WTC11 (cell line): ENCODE results near the gene MBOAT2. TPM values are rescaled to one million over a fixed set of nuclear protein-coding genes. Genes with fewer than 3 reads are reported as not detected.

Experiments used
- ATAC-seq: fragments of 200-7000 bp; cut with Tn5 transposase; 2 replicates; pipeline ENCODE4 v1.10.0; 2021; ENCODE audit warnings: mild to moderate bottlenecking, moderate library complexity
- CTCF ChIA-PET: fragments of 300-600 bp; sonication (Branson Sonifier 250); formaldehyde crosslinking; loops from one replicate; lab custom pipeline; 2021; ENCODE audit warnings: antibody characterized with exemption; lab: Charles Lee
- POLR2A ChIA-PET: fragments of 350-600 bp; sonication (Branson Sonifier 250); formaldehyde crosslinking; loops from one replicate; lab custom pipeline; 2021; ENCODE audit warnings: antibody characterized with exemption; lab: Charles Lee
- DNase-seq: peaks from one replicate; pipeline ENCODE4 v3.0.0; 2021; ENCODE audit warnings: low spot score
- H3K27ac Mint-ChIP-seq: 2 replicates; pipeline ENCODE4 v1.8.0; 2021; ENCODE audit warnings: mixed read lengths
- H3K27me3 Mint-ChIP-seq: 2 replicates; pipeline ENCODE4 v1.8.0; 2021; ENCODE audit warnings: low read depth, mild to moderate bottlenecking, moderate library complexity, mixed read lengths
- H3K36me3 Mint-ChIP-seq: 2 replicates; pipeline ENCODE4 v1.8.0; 2021; ENCODE audit warnings: mixed read lengths
- H3K4me1 Mint-ChIP-seq: 2 replicates; pipeline ENCODE4 v1.8.0; 2022; ENCODE audit warnings: mixed read lengths
- H3K4me3 Mint-ChIP-seq: 2 replicates; pipeline ENCODE4 v1.8.0; 2021; ENCODE audit warnings: mild to moderate bottlenecking, moderate library complexity, mixed read lengths
- H3K9me3 Mint-ChIP-seq: 2 replicates; pipeline ENCODE4 v1.8.0; 2021; ENCODE audit warnings: mixed read lengths
- ESRRA ChIP-seq: sonication (generic); formaldehyde crosslinking; IDR thresholded peaks from 2 replicates; pipeline ENCODE4 v1.8.1; 2022; ENCODE audit warnings: mild to moderate bottlenecking, missing genetic modification reagents, borderline replicate concordance
- FOXJ3 ChIP-seq: sonication (generic); formaldehyde crosslinking; IDR thresholded peaks from 2 replicates; pipeline ENCODE4 v1.9.0; 2021; ENCODE audit warnings: missing genetic modification reagents, mild to moderate bottlenecking, borderline replicate concordance
- FOXP1 ChIP-seq: sonication (generic); formaldehyde crosslinking; IDR thresholded peaks from 2 replicates; pipeline ENCODE4 v1.8.0; 2022; ENCODE audit warnings: missing genetic modification reagents, mild to moderate bottlenecking, moderate library complexity, borderline replicate concordance
- GTF2I ChIP-seq: fragments of 250-450 bp; sonication (Bioruptor Pico); conservative IDR thresholded peaks from 2 replicates; pipeline ENCODE4 v1.4.0; 2021; ENCODE audit warnings: mild to moderate bottlenecking
- IRF2 ChIP-seq: sonication (generic); formaldehyde crosslinking; IDR thresholded peaks from 2 replicates; pipeline ENCODE4 v1.8.0; 2022; ENCODE audit warnings: low read depth, missing genetic modification reagents, borderline replicate concordance
- KAT7 ChIP-seq: sonication (generic); formaldehyde crosslinking; IDR thresholded peaks from 2 replicates; pipeline ENCODE4 v1.8.1; 2023; ENCODE audit warnings: missing genetic modification reagents, mild to moderate bottlenecking, borderline replicate concordance
- SMAD3 ChIP-seq: sonication (generic); formaldehyde crosslinking; IDR thresholded peaks from 2 replicates; pipeline ENCODE4 v1.8.0; 2022; ENCODE audit warnings: missing genetic modification reagents, mild to moderate bottlenecking, borderline replicate concordance
- SOX15 ChIP-seq: fragments of 250-450 bp; sonication (Bioruptor Pico); IDR thresholded peaks from 2 replicates; pipeline ENCODE4 v1.9.0; 2021; ENCODE audit warnings: mild to moderate bottlenecking
- TP53 ChIP-seq: sonication (generic); formaldehyde crosslinking; IDR thresholded peaks from 2 replicates; pipeline ENCODE4 v1.8.1; 2023; ENCODE audit warnings: mild to moderate bottlenecking, missing genetic modification reagents
- ZNF219 ChIP-seq: sonication (generic); formaldehyde crosslinking; IDR thresholded peaks from 2 replicates; pipeline ENCODE4 v1.8.0; 2023; ENCODE audit warnings: missing genetic modification reagents, mild to moderate bottlenecking, borderline replicate concordance
- ZNF396 ChIP-seq: fragments of 250-450 bp; sonication (Bioruptor Pico); IDR thresholded peaks from 2 replicates; pipeline ENCODE4 v1.8.0; 2021; ENCODE audit warnings: mild to moderate bottlenecking, moderate library complexity, borderline replicate concordance
- total RNA-seq: library from RNA; stranded (reverse); gene quantifications from 3 replicates; pipeline ENCODE4 v1.2.3, GENCODE V29; 2021
- TF ChIP-seq, protein P1 (sequence below): sonication (generic); formaldehyde crosslinking; IDR thresholded peaks from 2 replicates; pipeline ENCODE4 v1.8.0; 2023; ENCODE audit warnings: mild to moderate bottlenecking, missing genetic modification reagents
- TF ChIP-seq, protein P2 (sequence below): sonication (generic); formaldehyde crosslinking; conservative IDR thresholded peaks from 2 replicates; pipeline ENCODE4 v1.8.1; 2022; ENCODE audit warnings: mild to moderate bottlenecking, missing genetic modification reagents
- TF ChIP-seq, protein P3 (sequence below): sonication (generic); formaldehyde crosslinking; IDR thresholded peaks from 2 replicates; pipeline ENCODE4 v1.8.1; 2023; ENCODE audit warnings: mild to moderate bottlenecking, missing genetic modification reagents
- TF ChIP-seq, protein P4 (sequence below): sonication (generic); formaldehyde crosslinking; IDR thresholded peaks from 2 replicates; pipeline ENCODE4 v1.8.1; 2023; ENCODE audit warnings: mild to moderate bottlenecking, missing genetic modification reagents, moderate library complexity
- TF ChIP-seq, protein P5 (sequence below): sonication (generic); formaldehyde crosslinking; IDR thresholded peaks from 2 replicates; pipeline ENCODE4 v1.8.1; 2022; ENCODE audit warnings: low read depth, missing genetic modification reagents, borderline replicate concordance
- TF ChIP-seq, protein P6 (sequence below): sonication (generic); formaldehyde crosslinking; IDR thresholded peaks from 2 replicates; pipeline ENCODE4 v1.8.1; 2022; ENCODE audit warnings: mild to moderate bottlenecking, moderate library complexity, missing genetic modification reagents
- TF ChIP-seq, protein P7 (sequence below): sonication (generic); formaldehyde crosslinking; IDR thresholded peaks from 2 replicates; pipeline ENCODE4 v1.8.1; 2022; ENCODE audit warnings: missing genetic modification reagents, borderline replicate concordance

MBOAT2 gene
- total RNA-seq, 1 experiment from 2014 or later: 24.7 TPM

DNA sequence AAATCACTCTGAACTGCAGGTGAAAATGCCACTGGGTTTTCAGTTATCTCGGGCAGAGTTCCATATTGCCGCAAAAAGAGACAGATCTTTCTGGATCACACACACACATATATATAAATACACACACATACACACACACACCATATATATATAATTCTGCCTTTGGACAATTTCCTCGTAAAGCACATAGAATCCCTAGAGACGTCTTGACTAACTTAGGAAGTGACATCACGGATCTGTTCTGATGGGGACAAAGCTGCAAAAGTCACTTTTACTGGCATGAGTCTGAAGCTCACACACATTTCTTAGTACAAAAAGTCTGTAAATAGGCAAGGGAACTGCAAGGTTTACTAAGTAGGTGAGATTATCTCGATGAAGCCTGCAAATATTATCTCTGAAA lies 28.6 kb upstream of the MBOAT2 start:
- H3K27ac Mint-ChIP-seq: no peak overlapping the region
- H3K36me3 Mint-ChIP-seq: peaks cover 3% of the 10 kb centered on the region
- DNase-seq (no peak), ATAC-seq (no peak)
- TF ChIP-seq TP53 (CRISPR knock-in tag) (no peak), FOXJ3 (CRISPR knock-in tag) (no peak), SOX15 (CRISPR knock-in tag) (no peak), GTF2I (CRISPR knock-in tag) (no peak), ZNF219 (CRISPR knock-in tag) (no peak), FOXP1 (CRISPR knock-in tag) (no peak), IRF2 (CRISPR knock-in tag) (no peak), KAT7 (CRISPR knock-in tag) (no peak), ZNF396 (CRISPR knock-in tag) (no peak), SMAD3 (no peak), ESRRA (CRISPR knock-in tag) (no peak)
- TF ChIP-seq, protein P1, sequence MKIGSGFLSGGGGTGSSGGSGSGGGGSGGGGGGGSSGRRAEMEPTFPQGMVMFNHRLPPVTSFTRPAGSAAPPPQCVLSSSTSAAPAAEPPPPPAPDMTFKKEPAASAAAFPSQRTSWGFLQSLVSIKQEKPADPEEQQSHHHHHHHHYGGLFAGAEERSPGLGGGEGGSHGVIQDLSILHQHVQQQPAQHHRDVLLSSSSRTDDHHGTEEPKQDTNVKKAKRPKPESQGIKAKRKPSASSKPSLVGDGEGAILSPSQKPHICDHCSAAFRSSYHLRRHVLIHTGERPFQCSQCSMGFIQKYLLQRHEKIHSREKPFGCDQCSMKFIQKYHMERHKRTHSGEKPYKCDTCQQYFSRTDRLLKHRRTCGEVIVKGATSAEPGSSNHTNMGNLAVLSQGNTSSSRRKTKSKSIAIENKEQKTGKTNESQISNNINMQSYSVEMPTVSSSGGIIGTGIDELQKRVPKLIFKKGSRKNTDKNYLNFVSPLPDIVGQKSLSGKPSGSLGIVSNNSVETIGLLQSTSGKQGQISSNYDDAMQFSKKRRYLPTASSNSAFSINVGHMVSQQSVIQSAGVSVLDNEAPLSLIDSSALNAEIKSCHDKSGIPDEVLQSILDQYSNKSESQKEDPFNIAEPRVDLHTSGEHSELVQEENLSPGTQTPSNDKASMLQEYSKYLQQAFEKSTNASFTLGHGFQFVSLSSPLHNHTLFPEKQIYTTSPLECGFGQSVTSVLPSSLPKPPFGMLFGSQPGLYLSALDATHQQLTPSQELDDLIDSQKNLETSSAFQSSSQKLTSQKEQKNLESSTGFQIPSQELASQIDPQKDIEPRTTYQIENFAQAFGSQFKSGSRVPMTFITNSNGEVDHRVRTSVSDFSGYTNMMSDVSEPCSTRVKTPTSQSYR (CRISPR knock-in tag): no peak
- TF ChIP-seq, protein P2, sequence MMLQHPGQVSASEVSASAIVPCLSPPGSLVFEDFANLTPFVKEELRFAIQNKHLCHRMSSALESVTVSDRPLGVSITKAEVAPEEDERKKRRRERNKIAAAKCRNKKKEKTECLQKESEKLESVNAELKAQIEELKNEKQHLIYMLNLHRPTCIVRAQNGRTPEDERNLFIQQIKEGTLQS (CRISPR knock-in tag): no peak
- TF ChIP-seq, protein P3, sequence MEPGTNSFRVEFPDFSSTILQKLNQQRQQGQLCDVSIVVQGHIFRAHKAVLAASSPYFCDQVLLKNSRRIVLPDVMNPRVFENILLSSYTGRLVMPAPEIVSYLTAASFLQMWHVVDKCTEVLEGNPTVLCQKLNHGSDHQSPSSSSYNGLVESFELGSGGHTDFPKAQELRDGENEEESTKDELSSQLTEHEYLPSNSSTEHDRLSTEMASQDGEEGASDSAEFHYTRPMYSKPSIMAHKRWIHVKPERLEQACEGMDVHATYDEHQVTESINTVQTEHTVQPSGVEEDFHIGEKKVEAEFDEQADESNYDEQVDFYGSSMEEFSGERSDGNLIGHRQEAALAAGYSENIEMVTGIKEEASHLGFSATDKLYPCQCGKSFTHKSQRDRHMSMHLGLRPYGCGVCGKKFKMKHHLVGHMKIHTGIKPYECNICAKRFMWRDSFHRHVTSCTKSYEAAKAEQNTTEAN (CRISPR knock-in tag): no peak
- TF ChIP-seq, protein P4, sequence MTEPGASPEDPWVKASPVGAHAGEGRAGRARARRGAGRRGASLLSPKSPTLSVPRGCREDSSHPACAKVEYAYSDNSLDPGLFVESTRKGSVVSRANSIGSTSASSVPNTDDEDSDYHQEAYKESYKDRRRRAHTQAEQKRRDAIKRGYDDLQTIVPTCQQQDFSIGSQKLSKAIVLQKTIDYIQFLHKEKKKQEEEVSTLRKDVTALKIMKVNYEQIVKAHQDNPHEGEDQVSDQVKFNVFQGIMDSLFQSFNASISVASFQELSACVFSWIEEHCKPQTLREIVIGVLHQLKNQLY (CRISPR knock-in tag): no peak
- TF ChIP-seq, protein P5, sequence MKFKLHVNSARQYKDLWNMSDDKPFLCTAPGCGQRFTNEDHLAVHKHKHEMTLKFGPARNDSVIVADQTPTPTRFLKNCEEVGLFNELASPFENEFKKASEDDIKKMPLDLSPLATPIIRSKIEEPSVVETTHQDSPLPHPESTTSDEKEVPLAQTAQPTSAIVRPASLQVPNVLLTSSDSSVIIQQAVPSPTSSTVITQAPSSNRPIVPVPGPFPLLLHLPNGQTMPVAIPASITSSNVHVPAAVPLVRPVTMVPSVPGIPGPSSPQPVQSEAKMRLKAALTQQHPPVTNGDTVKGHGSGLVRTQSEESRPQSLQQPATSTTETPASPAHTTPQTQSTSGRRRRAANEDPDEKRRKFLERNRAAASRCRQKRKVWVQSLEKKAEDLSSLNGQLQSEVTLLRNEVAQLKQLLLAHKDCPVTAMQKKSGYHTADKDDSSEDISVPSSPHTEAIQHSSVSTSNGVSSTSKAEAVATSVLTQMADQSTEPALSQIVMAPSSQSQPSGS (CRISPR knock-in tag): no peak
- TF ChIP-seq, protein P6, sequence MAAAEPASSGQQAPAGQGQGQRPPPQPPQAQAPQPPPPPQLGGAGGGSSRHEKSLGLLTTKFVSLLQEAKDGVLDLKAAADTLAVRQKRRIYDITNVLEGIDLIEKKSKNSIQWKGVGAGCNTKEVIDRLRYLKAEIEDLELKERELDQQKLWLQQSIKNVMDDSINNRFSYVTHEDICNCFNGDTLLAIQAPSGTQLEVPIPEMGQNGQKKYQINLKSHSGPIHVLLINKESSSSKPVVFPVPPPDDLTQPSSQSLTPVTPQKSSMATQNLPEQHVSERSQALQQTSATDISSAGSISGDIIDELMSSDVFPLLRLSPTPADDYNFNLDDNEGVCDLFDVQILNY (CRISPR knock-in tag): no peak
- TF ChIP-seq, protein P7, sequence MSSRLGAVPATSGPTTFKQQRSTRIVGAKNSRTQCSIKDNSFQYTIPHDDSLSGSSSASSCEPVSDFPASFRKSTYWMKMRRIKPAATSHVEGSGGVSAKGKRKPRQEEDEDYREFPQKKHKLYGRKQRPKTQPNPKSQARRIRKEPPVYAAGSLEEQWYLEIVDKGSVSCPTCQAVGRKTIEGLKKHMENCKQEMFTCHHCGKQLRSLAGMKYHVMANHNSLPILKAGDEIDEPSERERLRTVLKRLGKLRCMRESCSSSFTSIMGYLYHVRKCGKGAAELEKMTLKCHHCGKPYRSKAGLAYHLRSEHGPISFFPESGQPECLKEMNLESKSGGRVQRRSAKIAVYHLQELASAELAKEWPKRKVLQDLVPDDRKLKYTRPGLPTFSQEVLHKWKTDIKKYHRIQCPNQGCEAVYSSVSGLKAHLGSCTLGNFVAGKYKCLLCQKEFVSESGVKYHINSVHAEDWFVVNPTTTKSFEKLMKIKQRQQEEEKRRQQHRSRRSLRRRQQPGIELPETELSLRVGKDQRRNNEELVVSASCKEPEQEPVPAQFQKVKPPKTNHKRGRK: no peak
- H3K4me1 Mint-ChIP-seq: peaks cover 16% of the 10 kb centered on the region
- peaks cover 18% of the 10 kb centered on the region for H3K9me3 Mint-ChIP-seq
- H3K27me3 Mint-ChIP-seq: no peaks in the 10 kb centered on the region
- CTCF ChIA-PET: no interaction called here
- H3K4me3 Mint-ChIP-seq: no peak overlapping the region
- POLR2A ChIA-PET: no interaction called here
